Mesenchymal stem cell (in vitro differentiated cells and primary cell): ENCODE results near the gene DRD5.
"Not testable (repeated sequence)": the region's sequence is repeated elsewhere in the genome, so short reads cannot be mapped to it uniquely, and the experiment has no call there.

ENCODE experiments used
- DNase-seq: peaks from one replicate; pipeline ENCODE4 v3.0.0-alpha.2; 2013
- H2AFZ ChIP-seq: one replicate; pipeline ENCODE4 v1.6.1; 2013; ENCODE audit warnings: low read depth, mild to moderate bottlenecking, control low read depth, inconsistent platforms, low read length, moderate library complexity
- H2AK5ac ChIP-seq: 2 replicates; pipeline ENCODE4 v1.6.1; 2013; ENCODE audit warnings: low read length, moderate library complexity, mild to moderate bottlenecking, inconsistent platforms; ENCODE audit not compliant: severe bottlenecking
- H2BK120ac ChIP-seq: one replicate; pipeline ENCODE4 v1.6.1; 2013; ENCODE audit warnings: low read depth, mild to moderate bottlenecking, inconsistent platforms, low read length, moderate library complexity
- H2BK12ac ChIP-seq, 2 experiments: one replicate each; pipeline ENCODE4 v1.6.1; 2013; ENCODE audit warnings: inconsistent platforms in 2 of 2, low read length in 2 of 2, mild to moderate bottlenecking in 2 of 2, moderate library complexity in 2 of 2, control low read depth in 1 of 2
- H2BK15ac ChIP-seq: one replicate; pipeline ENCODE4 v1.6.1; 2013; ENCODE audit warnings: mild to moderate bottlenecking, low read depth, inconsistent platforms; ENCODE audit not compliant: poor library complexity, severe bottlenecking
- H2BK5ac ChIP-seq: 2 replicates; pipeline ENCODE4 v1.6.1; 2013; ENCODE audit warnings: low read depth, mild to moderate bottlenecking, low read length, control low read depth, inconsistent platforms; ENCODE audit not compliant: poor library complexity, severe bottlenecking
- H3K14ac ChIP-seq, 2 experiments: one replicate each; pipeline ENCODE4 v1.6.1; 2013; ENCODE audit warnings: inconsistent platforms in 2 of 2, low read length in 2 of 2, control low read depth in 1 of 2, mild to moderate bottlenecking in 1 of 2, moderate library complexity in 1 of 2
- H3K18ac ChIP-seq, 2 experiments: one replicate each; pipeline ENCODE4 v1.6.1; 2013; ENCODE audit warnings: inconsistent platforms in 2 of 2, low read length in 2 of 2, control low read depth in 1 of 2, low read depth in 1 of 2, mild to moderate bottlenecking in 1 of 2
- H3K23ac ChIP-seq, 2 experiments: one replicate each; pipeline ENCODE4 v1.6.1; 2013; ENCODE audit warnings: inconsistent platforms in 2 of 2, low read length in 2 of 2, mild to moderate bottlenecking in 2 of 2, moderate library complexity in 2 of 2, control low read depth in 1 of 2
- H3K27ac ChIP-seq: 2 replicates; pipeline ENCODE4 v1.5.1; 2013; ENCODE audit warnings: mild to moderate bottlenecking, moderate library complexity, low read length, control low read depth, inconsistent platforms; ENCODE audit not compliant: poor library complexity, severe bottlenecking
- H3K27me3 ChIP-seq, 2 experiments: 2 replicates each; pipeline versions ENCODE4 v1.6.1 to v1.7.0; 2013; ENCODE audit warnings: low read length in 2 of 2, mild to moderate bottlenecking in 2 of 2, moderate library complexity in 2 of 2, control low read depth in 1 of 2, inconsistent platforms in 1 of 2; ENCODE audit not compliant: control insufficient read depth in 1 of 2, insufficient read depth in 1 of 2
- H3K36me3 ChIP-seq, 2 experiments: 2 replicates each; pipeline versions ENCODE4 v1.6.1 to v1.7.0; 2013; ENCODE audit warnings: low read length in 2 of 2, control low read depth in 1 of 2, inconsistent platforms in 1 of 2, low read depth in 1 of 2, mild to moderate bottlenecking in 1 of 2; ENCODE audit not compliant: insufficient read depth in 2 of 2, control insufficient read depth in 1 of 2
- H3K4ac ChIP-seq, 2 experiments: one replicate each; pipeline ENCODE4 v1.6.1; 2013; ENCODE audit warnings: inconsistent platforms in 2 of 2, low read length in 2 of 2, mild to moderate bottlenecking in 2 of 2, moderate library complexity in 2 of 2, control low read depth in 1 of 2, low read depth in 1 of 2
- H3K4me1 ChIP-seq: 2 replicates; pipeline ENCODE4 v1.6.1; 2013; ENCODE audit warnings: low read depth, low read length, control low read depth; ENCODE audit not compliant: control insufficient read depth, insufficient read depth
- H3K4me2 ChIP-seq: 2 replicates; pipeline ENCODE4 v1.6.1; 2013; ENCODE audit warnings: low read length, mild to moderate bottlenecking, inconsistent platforms; ENCODE audit not compliant: poor library complexity, severe bottlenecking
- H3K4me3 ChIP-seq, 2 experiments: 2 replicates each; pipeline versions ENCODE4 v1.5.1 to v1.7.0; 2013; ENCODE audit warnings: low read length in 2 of 2, mild to moderate bottlenecking in 2 of 2, control low read depth in 1 of 2, low read depth in 1 of 2; ENCODE audit not compliant: insufficient read depth in 1 of 2
- H3K79me1 ChIP-seq: replicated peaks from 2 replicates; pipeline ENCODE4 v1.6.1; 2013; ENCODE audit warnings: mild to moderate bottlenecking, control low read depth, low read length, inconsistent platforms; ENCODE audit not compliant: poor library complexity, severe bottlenecking
- H3K9ac ChIP-seq: 2 replicates; pipeline ENCODE4 v1.7.0; 2013; ENCODE audit warnings: mild to moderate bottlenecking, low read length, moderate library complexity
- H3K9me3 ChIP-seq: 2 replicates; pipeline ENCODE4 v1.7.0; 2013; ENCODE audit warnings: mild to moderate bottlenecking, low read length; ENCODE audit not compliant: control insufficient read depth
- H4K8ac ChIP-seq: one replicate; pipeline ENCODE4 v1.6.1; 2013; ENCODE audit warnings: inconsistent platforms, mild to moderate bottlenecking, low read length, moderate library complexity
- H4K91ac ChIP-seq: one replicate; pipeline ENCODE4 v1.6.1; 2013; ENCODE audit warnings: mild to moderate bottlenecking, low read length, inconsistent platforms
- WGBS: methylation state at CpG from one replicate; pipeline ENCODE4 v1.1.7; 2013; ENCODE audit warnings: mixed read lengths; 5-methylcytosine and 5-hydroxymethylcytosine counted together

Gene DRD5

DNA sequence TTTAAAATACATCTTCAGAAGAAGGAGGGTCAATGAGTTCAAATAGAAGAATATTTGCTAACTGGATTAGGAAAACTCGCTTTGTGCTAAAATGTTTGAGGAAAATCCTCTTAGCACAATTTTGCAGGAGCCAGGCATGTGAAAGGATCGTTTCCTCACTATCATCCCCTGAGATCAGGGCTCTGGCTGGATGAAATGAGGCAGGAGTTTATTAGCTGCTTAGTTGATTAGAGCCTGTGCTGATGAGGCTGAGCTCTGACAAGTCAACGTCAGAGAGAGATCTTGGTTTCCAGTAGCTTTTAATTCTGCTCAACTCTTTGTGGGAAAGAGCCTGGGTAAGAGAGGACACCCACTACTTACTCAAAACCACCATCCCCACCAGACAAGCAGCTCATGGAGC is 8.0 kb upstream of the DRD5 start:
- 50% methylated on average over 2 of the region's 3 CpGs for WGBS
- no peak for DNase-seq
- Histone ChIP-seq H3K23ac (no peak overlapping the region), H3K4me2 (no peak overlapping the region), H4K91ac (no peak overlapping the region), H2BK12ac (no peak overlapping the region), H3K36me3 (no peaks in the 10 kb centered on the region), H2AK5ac (no peak overlapping the region), H3K18ac (no peak overlapping the region), H3K9ac (no peak overlapping the region), H4K8ac (no peak overlapping the region), H3K4me1 (no peaks in the 10 kb centered on the region), H3K27ac (no peak overlapping the region), H2AFZ (no peak overlapping the region), H3K14ac (no peak overlapping the region), H2BK120ac (no peak overlapping the region), H3K4ac (no peak overlapping the region), H3K9me3 (no peaks in the 10 kb centered on the region), H3K4me3 (no peak overlapping the region), H2BK5ac (no peak overlapping the region), H3K27me3 (peaks cover 0 to 33% of the 10 kb centered on the region in 2 experiments), H3K79me1 (no peaks in the 10 kb centered on the region), H2BK15ac (no peak overlapping the region)

- no peak overlapping the region for H2AK5ac ChIP-seq
- H2BK5ac ChIP-seq: no peak overlapping the region
- no peak overlapping the region for H3K9ac ChIP-seq
- no peak overlapping the region for H4K91ac ChIP-seq
- no peak overlapping the region for H3K18ac ChIP-seq
- H3K27me3 ChIP-seq: peaks cover 0 to 36% of the 10 kb centered on the region in 2 experiments
- no peaks in the 10 kb centered on the region for H3K79me1 ChIP-seq
- no peak overlapping the region for H4K8ac ChIP-seq
- H3K36me3 ChIP-seq: no peaks in the 10 kb centered on the region
- H3K4ac ChIP-seq: no peak overlapping the region
- H3K14ac ChIP-seq: no peak overlapping the region
- H3K23ac ChIP-seq: no peak overlapping the region
- H2BK120ac ChIP-seq: no peak overlapping the region
- no peak overlapping the region for H3K4me2 ChIP-seq
- no peak for DNase-seq
- no peak overlapping the region for H2BK12ac ChIP-seq
- H3K9me3 ChIP-seq: no peaks in the 10 kb centered on the region
- H3K4me1 ChIP-seq: no peaks in the 10 kb centered on the region
- no peak overlapping the region for H3K4me3 ChIP-seq
- WGBS: 71% methylated on average over 22 of the region's 22 CpGs
- H2BK15ac ChIP-seq: no peak overlapping the region
- H2AFZ ChIP-seq: no peak overlapping the region
- H3K27ac ChIP-seq: no peak overlapping the region
These were observed 652 bp downstream of the DRD5 start for GRCh38 chr4:9782136-9782436.

- not testable (repeated sequence) for H3K4me2 ChIP-seq, H3K4me1 ChIP-seq, H3K18ac ChIP-seq, H2BK12ac ChIP-seq, H3K14ac ChIP-seq, H2AK5ac ChIP-seq, H3K4ac ChIP-seq, H3K27ac ChIP-seq, H2BK5ac ChIP-seq, H2AFZ ChIP-seq, H3K36me3 ChIP-seq, H3K79me1 ChIP-seq, H3K9ac ChIP-seq, H2BK15ac ChIP-seq, H4K91ac ChIP-seq, DNase-seq, H4K8ac ChIP-seq, H3K4me3 ChIP-seq, H2BK120ac ChIP-seq, H3K23ac ChIP-seq, H3K9me3 ChIP-seq
- 70% methylated on average over 5 of the region's 5 CpGs for WGBS
- peaks cover 0 to 24% of the 10 kb centered on the region in 2 experiments for H3K27me3 ChIP-seq
These were observed 4.5 kb downstream of the DRD5 start for GRCh38 chr4:9785891-9786290.

- Histone ChIP-seq H2AK5ac (no peak overlapping the region), H3K23ac (no peak overlapping the region), H3K9ac (no peak overlapping the region), H3K36me3 (no peaks in the 10 kb centered on the region), H3K27ac (no peak overlapping the region), H3K4me1 (no peaks in the 10 kb centered on the region), H4K8ac (no peak overlapping the region), H3K79me1 (no peaks in the 10 kb centered on the region), H4K91ac (no peak overlapping the region), H2BK12ac (no peak overlapping the region), H3K9me3 (no peaks in the 10 kb centered on the region), H3K4me3 (no peak overlapping the region), H3K18ac (no peak overlapping the region), H3K4me2 (no peak overlapping the region), H3K27me3 (peaks cover 0 to 5% of the 10 kb centered on the region in 2 experiments), H2AFZ (no peak overlapping the region), H2BK15ac (no peak overlapping the region), H3K14ac (no peak overlapping the region), H2BK120ac (no peak overlapping the region), H2BK5ac (no peak overlapping the region), H3K4ac (no peak overlapping the region)
- 59% methylated on average over 2 of the region's 3 CpGs for WGBS
- no peak for DNase-seq
These were observed 10.9 kb downstream of the DRD5 start for GRCh38 chr4:9792381-9792780.
